NCI-H1417 treated with DMSO at 0.1 percent for 48 hours (cell line): ENCODE data around the gene SLFN12L.
"Not testable (repeated sequence)": the region's sequence is repeated elsewhere in the genome, so short reads cannot be mapped to it uniquely, and the experiment has no call there.

Experiments
- DNase-seq: peaks from one replicate; lab custom pipeline; 2025; lab: John Stamatoyannopoulos, UW

The SLFN12L gene

GRCh38 chr17:35542990-35543389 is 5.5 kb upstream of the SLFN12L start:
- DNase-seq: no peak

- no peak for DNase-seq
Observed at GRCh38 chr17:35541434-35541833, 4.0 kb upstream of the SLFN12L start.

GRCh38 chr17:35540589-35541404 is 3.3 kb upstream of the SLFN12L start:
- DNase-seq: no peak

- DNase-seq: no peak
Observed at GRCh38 chr17:35539659-35540026, 2.2 kb upstream of the SLFN12L start.

GRCh38 chr17:35536664-35537171 is 760 bp downstream of the SLFN12L start:
- DNase-seq: no peak

- not testable (repeated sequence) for DNase-seq
Observed at GRCh38 chr17:35535406-35535805, 2.1 kb downstream of the SLFN12L start.

- DNase-seq: no peak
Observed at GRCh38 chr17:35534576-35535093, 2.8 kb downstream of the SLFN12L start.

GRCh38 chr17:35531160-35531559 is 6.3 kb downstream of the SLFN12L start:
- no peak for DNase-seq

- no peak for DNase-seq
Observed at GRCh38 chr17:35529866-35530265, 7.6 kb downstream of the SLFN12L start.

GRCh38 chr17:35529326-35529725 is 8.2 kb downstream of the SLFN12L start:
- DNase-seq: not testable (repeated sequence)

GRCh38 chr17:35523296-35523695 is 14.2 kb downstream of the SLFN12L start:
- DNase-seq: no peak

- DNase-seq: not testable (repeated sequence)
Observed at GRCh38 chr17:35521654-35522256, 15.7 kb downstream of the SLFN12L start.

GRCh38 chr17:35521150-35521549 is 16.3 kb downstream of the SLFN12L start:
- DNase-seq: no peak

- no peak for DNase-seq
Observed at GRCh38 chr17:35519906-35520442, 17.5 kb downstream of the SLFN12L start.

GRCh38 chr17:35519439-35519838 is 18.0 kb downstream of the SLFN12L start:
- no peak for DNase-seq

- DNase-seq: not testable (repeated sequence)
Observed at GRCh38 chr17:35518431-35518830, 19.0 kb downstream of the SLFN12L start.

GRCh38 chr17:35515027-35515426 is 22.5 kb downstream of the SLFN12L start:
- no peak for DNase-seq

- no peak for DNase-seq
Observed at GRCh38 chr17:35514564-35514963, 22.9 kb downstream of the SLFN12L start.

- no peak for DNase-seq
Observed at GRCh38 chr17:35510052-35510451, 27.4 kb downstream of the SLFN12L start.

GRCh38 chr17:35507714-35508113 is 29.8 kb downstream of the SLFN12L start:
- DNase-seq: not testable (repeated sequence)

GRCh38 chr17:35499548-35499947 is 37.9 kb downstream of the SLFN12L start:
- DNase-seq: no peak

- no peak for DNase-seq
Observed at GRCh38 chr17:35498448-35499178, 38.9 kb downstream of the SLFN12L start.
